GM23248 (cell line): ENCODE measurements around the gene PDLIM5.

Experiments
- EZH2 ChIP-seq: fragments of 200-600 bp; sonication (generic); IDR thresholded peaks from 2 replicates; pipeline ENCODE4 v1.6.1; 2018; ENCODE audit warnings: antibody characterized with exemption, mild to moderate bottlenecking; ENCODE audit not compliant: insufficient read depth, poor library complexity, severe bottlenecking
- EZH2phosphoT487 ChIP-seq: fragments of 200-600 bp; sonication (generic); IDR thresholded peaks from 2 replicates; pipeline ENCODE4 v1.6.1; 2018; ENCODE audit warnings: antibody characterized with exemption, moderate library complexity, mild to moderate bottlenecking, low read depth; ENCODE audit not compliant: insufficient read depth

GRCh38 chr4:94409962-94410361, 41.8 kb upstream of the PDLIM5 start:
- TF ChIP-seq EZH2phosphoT487 (no peak), EZH2 (no peak)
